PC-9 (cell line): Measurements from ENCODE around the gene CNTNAP2.
"Not testable (repeated sequence)": the region's sequence is repeated elsewhere in the genome, so short reads cannot be mapped to it uniquely, and the experiment has no call there.

Experiments used
- CTCF ChIP-seq: fragments of 200-600 bp; sonication (generic); conservative IDR thresholded peaks from 2 replicates; pipeline ENCODE4 v1.6.1; 2017; ENCODE audit warnings: mixed run types, antibody characterized with exemption, mild to moderate bottlenecking, moderate library complexity
- EZH2 ChIP-seq: fragments of 200-600 bp; sonication (generic); IDR thresholded peaks from 2 replicates; pipeline ENCODE4 v1.8.0; 2017; ENCODE audit warnings: antibody characterized with exemption, low read depth

DNA sequence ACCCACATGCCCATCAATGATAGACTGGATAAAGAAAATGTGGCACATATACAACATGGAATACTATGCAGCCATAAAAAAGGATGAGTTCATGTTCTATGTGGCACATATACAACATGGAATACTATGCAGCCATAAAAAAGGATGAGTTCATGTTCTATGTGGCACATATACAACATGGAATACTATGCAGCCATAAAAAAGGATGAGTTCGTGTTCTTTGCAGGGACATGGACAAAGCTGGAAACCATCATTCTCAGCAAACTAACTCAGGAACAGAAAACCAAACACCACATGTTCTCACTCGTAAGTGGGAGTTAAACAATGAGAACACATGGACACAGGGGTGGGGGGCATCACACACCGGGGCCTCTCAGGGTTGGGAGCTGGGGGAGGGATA, 2314.1 kb downstream of the CNTNAP2 start:
- not testable (repeated sequence) for TF ChIP-seq CTCF, EZH2
